Measurements from ENCODE around the gene XRCC6.
"Not testable (repeated sequence)": the region's sequence is repeated elsewhere in the genome, so short reads cannot be mapped to it uniquely, and the experiment has no call there.

Gene XRCC6

GRCh38 chr22:41638748-41639147, 17.7 kb downstream of the XRCC6 start:
- in situ Hi-C loops (cut with MboI; ENCODE audit: low pct_unique_long_range_greater_than_20kb, low sequenced_read_pairs), result no loop called here

GRCh38 chr22:41641854-41642253, 20.8 kb downstream of the XRCC6 start:
- in situ Hi-C loops (cut with MboI; ENCODE audit: low pct_unique_long_range_greater_than_20kb, low sequenced_read_pairs), result no loop called here
- DNase-seq, result no peak

More at GRCh38 chr22:41638748-41639147, 17.7 kb downstream of the XRCC6 start:
- no peak for DNase-seq

- in situ Hi-C loops (cut with MboI; ENCODE audit: low pct_unique_long_range_greater_than_20kb, low sequenced_read_pairs), result no loop called here
- DNase-seq, result no peak
These were observed 21.4 kb downstream of the XRCC6 start for GRCh38 chr22:41642331-41643110.

GRCh38 chr22:41647771-41648170, 26.7 kb downstream of the XRCC6 start:
- no peak for DNase-seq
- in situ Hi-C loops (cut with MboI; ENCODE audit: low pct_unique_long_range_greater_than_20kb, low sequenced_read_pairs), result no loop called here

GRCh38 chr22:41648432-41648831, 27.3 kb downstream of the XRCC6 start:
- in situ Hi-C loops (cut with MboI; ENCODE audit: low pct_unique_long_range_greater_than_20kb, low sequenced_read_pairs), result no loop called here
- no peak for DNase-seq

GRCh38 chr22:41650229-41650628, 29.1 kb downstream of the XRCC6 start:
- in situ Hi-C loops (cut with MboI; ENCODE audit: low pct_unique_long_range_greater_than_20kb, low sequenced_read_pairs), result no loop called here
- no peak for DNase-seq

GRCh38 chr22:41650821-41651220, 29.7 kb downstream of the XRCC6 start:
- in situ Hi-C loops (cut with MboI; ENCODE audit: low pct_unique_long_range_greater_than_20kb, low sequenced_read_pairs), result no loop called here
- DNase-seq, result no peak

- in situ Hi-C loops (cut with MboI; ENCODE audit: low pct_unique_long_range_greater_than_20kb, low sequenced_read_pairs), result no loop called here
- no peak for DNase-seq
These were observed 33.2 kb downstream of the XRCC6 start for GRCh38 chr22:41654322-41654721.

GRCh38 chr22:41656556-41656955, 35.5 kb downstream of the XRCC6 start:
- in situ Hi-C loops (cut with MboI; ENCODE audit: low pct_unique_long_range_greater_than_20kb, low sequenced_read_pairs), result no loop called here
- DNase-seq, result no peak

- in situ Hi-C loops (cut with MboI; ENCODE audit: low pct_unique_long_range_greater_than_20kb, low sequenced_read_pairs), result no loop called here
- no peak for DNase-seq
These were observed 36.6 kb downstream of the XRCC6 start for GRCh38 chr22:41657709-41658108.

- no peak for DNase-seq
- in situ Hi-C loops (cut with MboI; ENCODE audit: low pct_unique_long_range_greater_than_20kb, low sequenced_read_pairs), result no loop called here
These were observed 37.8 kb downstream of the XRCC6 start for GRCh38 chr22:41658869-41659268.

GRCh38 chr22:41659941-41660340, 38.8 kb downstream of the XRCC6 start:
- in situ Hi-C loops (cut with MboI; ENCODE audit: low pct_unique_long_range_greater_than_20kb, low sequenced_read_pairs), result no loop called here
- DNase-seq, result no peak

GRCh38 chr22:41660416-41660815, 39.3 kb downstream of the XRCC6 start:
- DNase-seq, result no peak
- in situ Hi-C loops (cut with MboI; ENCODE audit: low pct_unique_long_range_greater_than_20kb, low sequenced_read_pairs), result no loop called here

GRCh38 chr22:41661088-41661487, 40.0 kb downstream of the XRCC6 start:
- no peak for DNase-seq
- in situ Hi-C loops (cut with MboI; ENCODE audit: low pct_unique_long_range_greater_than_20kb, low sequenced_read_pairs), result no loop called here

- no peak for DNase-seq
- in situ Hi-C loops (cut with MboI; ENCODE audit: low pct_unique_long_range_greater_than_20kb, low sequenced_read_pairs), result no loop called here
These were observed 40.6 kb downstream of the XRCC6 start for GRCh38 chr22:41661713-41662112.

- in situ Hi-C loops (cut with MboI; ENCODE audit: low pct_unique_long_range_greater_than_20kb, low sequenced_read_pairs); DNase-seq: not testable (repeated sequence)
These were observed 42.5 kb downstream of the XRCC6 start for GRCh38 chr22:41663594-41663993.

GRCh38 chr22:41664490-41664889, 43.4 kb downstream of the XRCC6 start:
- no peak for DNase-seq
- in situ Hi-C loops (cut with MboI; ENCODE audit: low pct_unique_long_range_greater_than_20kb, low sequenced_read_pairs), result no loop called here

- in situ Hi-C loops (cut with MboI; ENCODE audit: low pct_unique_long_range_greater_than_20kb, low sequenced_read_pairs), result no loop called here
- DNase-seq, result no peak
These were observed 43.9 kb downstream of the XRCC6 start for GRCh38 chr22:41664951-41665350.

- in situ Hi-C loops (cut with MboI; ENCODE audit: low pct_unique_long_range_greater_than_20kb, low sequenced_read_pairs), result no loop called here
- no peak for DNase-seq
These were observed 48.1 kb downstream of the XRCC6 start for GRCh38 chr22:41668971-41669911.

GRCh38 chr22:41672096-41672495, 51.0 kb downstream of the XRCC6 start:
- in situ Hi-C loops (cut with MboI; ENCODE audit: low pct_unique_long_range_greater_than_20kb, low sequenced_read_pairs); DNase-seq: not testable (repeated sequence)

Data from KBM-7 (cell line).